K562 (cell line): ENCODE data around the gene CPSF7. TPM values are rescaled to one million over a fixed set of nuclear protein-coding genes. Genes with fewer than 3 reads are reported as not detected.

ENCODE experiments used
- ATAC-seq: fragments of 200-7000 bp; cut with Tn5 transposase; 3 replicates; pipeline ENCODE4 v1.9.1; 2020; ENCODE audit warnings: moderate library complexity
- BruUV-seq: library from RNA; stranded (reverse); fragments of 400-500 nt; replicated peaks from 2 replicates; lab custom pipeline; 2021; lab: Mats Ljungman, UMichigan
- CTCF ChIA-PET: fragments of 300-600 bp; formaldehyde crosslinking; extraction: SDS; loops from one replicate; lab custom pipeline; 2021; ENCODE audit warnings: low intra/inter-chr PET ratio; lab: Yijun Ruan, JAX
- POLR2A ChIA-PET: fragments of 300-600, 350-650 bp; sonication (Branson Sonifier 250); formaldehyde crosslinking; extraction: SDS; loops from one replicate; lab custom pipeline; 2021; ENCODE audit warnings: antibody characterized with exemption, inconsistent platforms; lab: Yijun Ruan, JAX
- DNase-seq, 4 experiments: peaks; one replicate each; pipeline versions ENCODE4 v3.0.0 to v3.0.0-alpha.2; 2011 to 2018; ENCODE audit warnings: low spot score in 3 of 4, mixed read lengths in 3 of 4; ENCODE audit errors: extremely low read depth in 1 of 4
- FAIRE-seq: peaks from 2 replicates; lab custom pipeline; 2011; peaks lifted over from hg19 to GRCh38; lab: Jason Lieb, UNC
- H2AFZ ChIP-seq: 2 replicates; pipeline ENCODE4 v1.6.0; 2011; ENCODE audit warnings: low read depth, low read length, control low read depth, inconsistent platforms
- H3K27ac ChIP-seq: fragments of 200-600 bp; 3 replicates; pipeline ENCODE4 v1.8.0; 2011; ENCODE audit warnings: low read depth, mild to moderate bottlenecking, control low read depth, inconsistent platforms, low read length, moderate library complexity, mixed read lengths; ENCODE audit errors: extremely low read depth
- H3K27me3 ChIP-seq, 2 experiments: fragments of 300-600 bp in 1 of 2; 2 replicates in 1 of 2; 3 replicates in 1 of 2; pipeline versions ENCODE4 v1.6.0 to v1.8.0; 2011; ENCODE audit warnings: inconsistent platforms in 2 of 2, low read length in 2 of 2, mild to moderate bottlenecking in 1 of 2, mixed read lengths in 1 of 2, moderate library complexity in 1 of 2; ENCODE audit not compliant: control insufficient read depth in 2 of 2, insufficient read depth in 2 of 2
- H3K36me3 ChIP-seq: fragments of 300-600 bp; 3 replicates; pipeline ENCODE4 v1.8.0; 2011; ENCODE audit warnings: mild to moderate bottlenecking, low read length, inconsistent platforms; ENCODE audit not compliant: control insufficient read depth, insufficient read depth
- H3K4me1 ChIP-seq, 2 experiments: fragments of 200-600 bp in 1 of 2; replicated peaks in 1 of 2; 2 replicates in 1 of 2; 3 replicates in 1 of 2; pipeline versions ENCODE4 v1.5.1 to v1.8.0; 2011; ENCODE audit warnings: inconsistent platforms in 2 of 2, low read length in 2 of 2, mild to moderate bottlenecking in 1 of 2, mixed read lengths in 1 of 2, moderate library complexity in 1 of 2; ENCODE audit not compliant: control insufficient read depth in 2 of 2, insufficient read depth in 2 of 2
- H3K4me2 ChIP-seq: 2 replicates; pipeline ENCODE4 v1.6.1; 2011; ENCODE audit warnings: low read length, control low read depth, inconsistent platforms, mixed read lengths; ENCODE audit not compliant: insufficient read depth
- H3K4me3 ChIP-seq: fragments of 200-600 bp; sonication (generic), shearing (Covaris generic); 2 replicates; pipeline ENCODE4 v1.5.1; 2016; ENCODE audit warnings: control low read depth, inconsistent platforms
- H3K79me2 ChIP-seq: fragments of 200-600 bp; 3 replicates; pipeline ENCODE4 v1.8.0; 2011; ENCODE audit warnings: low read length, inconsistent platforms; ENCODE audit not compliant: control insufficient read depth, insufficient read depth
- H3K9ac ChIP-seq, 2 experiments: 2 replicates each; pipeline versions ENCODE4 v1.6.0 to v1.6.1; 2011; ENCODE audit warnings: low read depth in 2 of 2, low read length in 2 of 2, control low read depth in 1 of 2, inconsistent platforms in 1 of 2, mild to moderate bottlenecking in 1 of 2, mixed read lengths in 1 of 2; ENCODE audit not compliant: insufficient read depth in 1 of 2
- H3K9me1 ChIP-seq: one replicate; pipeline ENCODE4 v1.6.0; 2011; ENCODE audit warnings: inconsistent platforms, mild to moderate bottlenecking, low read length, moderate library complexity; ENCODE audit not compliant: control insufficient read depth, insufficient read depth
- H3K9me3 ChIP-seq: replicated peaks from 2 replicates; pipeline ENCODE4 v1.5.1; 2011; ENCODE audit warnings: low read depth, low read length, inconsistent platforms; ENCODE audit not compliant: control insufficient read depth, insufficient read depth
- H4K20me1 ChIP-seq: replicated peaks from 2 replicates; pipeline ENCODE4 v1.6.1; 2011; ENCODE audit warnings: low read length, inconsistent platforms, mixed read lengths; ENCODE audit not compliant: control insufficient read depth, insufficient read depth
- ARNT ChIP-seq, 2 experiments: fragments of 450-650 bp; IDR thresholded peaks; 2 replicates each; pipeline ENCODE4 v1.6.1; 2016; ENCODE audit warnings: mild to moderate bottlenecking in 1 of 2
- FOXA1 ChIP-seq: fragments of 450-650 bp; IDR thresholded peaks from 2 replicates; pipeline ENCODE4 v1.6.1; 2016; ENCODE audit warnings: mild to moderate bottlenecking, borderline replicate concordance
- HDAC1 ChIP-seq, 2 experiments: fragments of 450-650 bp; IDR thresholded peaks; 2 replicates each; pipeline ENCODE4 v1.6.1; 2016 to 2017; ENCODE audit warnings: inconsistent platforms in 1 of 2, mild to moderate bottlenecking in 1 of 2, moderate library complexity in 1 of 2
- NCOR1 ChIP-seq: fragments of 450-650 bp; IDR thresholded peaks from 2 replicates; pipeline ENCODE4 v1.6.1; 2016; ENCODE audit warnings: mild to moderate bottlenecking, moderate library complexity
- NFE2 ChIP-seq: IDR thresholded peaks from 2 replicates; pipeline ENCODE4 v1.6.1; 2014; ENCODE audit warnings: antibody characterized with exemption, low read depth
- NR2F6 ChIP-seq: fragments of 450-650 bp; formaldehyde crosslinking; IDR thresholded peaks from 2 replicates; pipeline ENCODE4 v1.4.0; 2020; ENCODE audit warnings: mild to moderate bottlenecking
- RAD51 ChIP-seq: fragments of 450-650 bp; IDR thresholded peaks from 2 replicates; pipeline ENCODE4 v1.7.1; 2016; ENCODE audit warnings: low read depth, mild to moderate bottlenecking, borderline replicate concordance
- XRCC4 ChIP-seq: IDR thresholded peaks from one replicate; pipeline ENCODE4 v1.6.1; 2011; ENCODE audit not compliant: insufficient read depth, insufficient read length; ENCODE audit errors: extremely low read depth
- ZNF77 ChIP-seq: fragments of 250-450 bp; sonication (Bioruptor Pico); IDR thresholded peaks from 2 replicates; pipeline ENCODE4 v1.5.0; 2020
- WGBS: fragments of 100-300 bp; shearing (Covaris generic); methylation state at CpG from one replicate; pipeline ENCODE4 v1.1.6; 2016; ENCODE audit warnings: low coverage, mixed read lengths; ENCODE audit not compliant: insufficient coverage; ENCODE audit errors: missing lambda C conversion rate; 5-methylcytosine and 5-hydroxymethylcytosine counted together
- in situ Hi-C: fragments of 300-500 bp; cut with MboI; formaldehyde crosslinking; loops from 4 replicates; pipeline ENCODE4 v1.15.0; 2018; ENCODE audit warnings: inconsistent platforms, mixed read lengths
- intact Hi-C: fragments of 100-400 bp; cut with micrococcal nuclease; formaldehyde crosslinking; loops from 2 replicates; pipeline ENCODE4 v1.14.2; 2022
- polyA plus RNA-seq, 8 experiments: library from polyadenylated mRNA; depleted of rRNA in 4 of 8; stranded (reverse) in 5 of 8; unstranded in 3 of 8; fragments of >200 nt; fragmentation: Nextera tagmentation in 2 of 8; fragmentation: Illumina TruSeq in 1 of 8; extraction: Ambion mirVana in 2 of 8; extraction: Trizol in 1 of 8; gene quantifications; 2 replicates each; pipeline versions ENCODE4 v1.2.1 to v1.2.3, GENCODE V29; 2011 to 2014; ENCODE audit warnings: inconsistent platforms in 1 of 8, missing spikeins in 1 of 8
- total RNA-seq, 7 experiments: library from RNA; depleted of rRNA in 6 of 7; stranded (reverse); fragments of >200 nt in 6 of 7; fragmentation: Illumina TruSeq in 2 of 7; extraction: Trizol in 2 of 7; gene quantifications; 2 replicates each; pipeline versions ENCODE4 v1.2.1 to v1.2.3, GENCODE V29; 2011 to 2021; ENCODE audit warnings: low replicate concordance in 1 of 7
- TF ChIP-seq, protein P1 (sequence below): fragments of 450-650 bp; IDR thresholded peaks from 2 replicates; pipeline ENCODE4 v1.6.1; 2014; ENCODE audit warnings: low read depth, mild to moderate bottlenecking, moderate library complexity, borderline replicate concordance
- TF ChIP-seq, protein P2 (sequence below): fragments of 150-350 bp; conservative IDR thresholded peaks from 2 replicates; pipeline ENCODE4 v1.6.1; 2014; ENCODE audit warnings: low read length
- TF ChIP-seq, protein P3 (sequence below): IDR thresholded peaks from 2 replicates; pipeline ENCODE4 v1.6.1; 2012; ENCODE audit warnings: low read depth, low read length, improper control_type of control experiment, borderline replicate concordance
- TF ChIP-seq, protein P4 (sequence below): fragments of 450-650 bp; IDR thresholded peaks from one replicate; pipeline ENCODE4 v1.6.1; 2018; ENCODE audit warnings: mild to moderate bottlenecking, moderate library complexity; ENCODE audit not compliant: partially characterized antibody
- TF ChIP-seq, protein P5 (sequence below): sonication (generic); formaldehyde crosslinking; IDR thresholded peaks from 2 replicates; pipeline ENCODE4 v1.8.0; 2022; ENCODE audit warnings: mild to moderate bottlenecking, missing genetic modification reagents

The CPSF7 gene
- total and polyA plus RNA-seq, 9 of the 15 experiments (the other 6 are each of a cell fraction or from before 2014, with no cell fraction given): 14.8 to 104 (median 44.1) TPM

DNA sequence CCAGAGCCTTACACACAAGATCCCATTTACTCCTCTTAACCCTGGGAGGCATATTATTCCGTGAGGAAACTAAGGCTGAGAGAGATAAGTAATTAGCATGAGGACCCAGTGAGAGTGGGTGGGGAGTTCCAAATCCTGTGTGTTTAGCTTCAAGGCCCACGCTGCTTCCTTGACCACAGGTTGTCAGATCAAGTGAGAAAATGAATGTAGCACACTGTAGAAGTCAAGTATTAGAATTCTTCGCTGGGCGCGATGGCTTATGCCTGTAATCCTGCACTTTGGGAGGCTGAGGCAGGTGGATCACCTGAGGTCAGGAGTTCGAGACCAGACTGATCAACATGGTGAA is 71.9 kb downstream of the CPSF7 start:
- intact Hi-C loops (no loop called here), in situ Hi-C loops (no loop called here)
- WGBS: 90% methylated on average over 6 of the region's 6 CpGs
- H4K20me1 ChIP-seq: no peaks in the 10 kb centered on the region
- POLR2A ChIA-PET: interaction anchor here (0.8 to 1.8 kb wide), 5 partner anchors 9 to 444 kb away, joined by 3 to 6 read pairs (median 4); partner anchors contain the start of gene TMEM109
- no peak overlapping the region for H3K4me2 ChIP-seq
- no TSS peak for BruUV-seq
- peaks cover 37 to 39% of the 10 kb centered on the region in 2 experiments for H3K4me1 ChIP-seq
- H3K9me3 ChIP-seq: no peaks in the 10 kb centered on the region
- peaks cover 36% of the 10 kb centered on the region for H3K79me2 ChIP-seq
- peaks cover 24% of the 10 kb centered on the region; the same call in 2 of the 3 replicates for H3K36me3 ChIP-seq
- H2AFZ ChIP-seq: no peak overlapping the region
- FAIRE-seq (no peak), DNase-seq (no peak), ATAC-seq (no peak)
- CTCF ChIA-PET: interaction anchor here (1.2 kb wide), 1 partner anchor 27 kb away, joined by 6 read pairs; no protein-coding TSS in a partner anchor
- H3K27ac ChIP-seq: no peak overlapping the region
- no peak overlapping the region for H3K9ac ChIP-seq
- H3K4me3 ChIP-seq: no peak overlapping the region
- H3K9me1 ChIP-seq: peaks cover 3% of the 10 kb centered on the region
- no peaks in the 10 kb centered on the region for H3K27me3 ChIP-seq
- TF ChIP-seq, protein P1, sequence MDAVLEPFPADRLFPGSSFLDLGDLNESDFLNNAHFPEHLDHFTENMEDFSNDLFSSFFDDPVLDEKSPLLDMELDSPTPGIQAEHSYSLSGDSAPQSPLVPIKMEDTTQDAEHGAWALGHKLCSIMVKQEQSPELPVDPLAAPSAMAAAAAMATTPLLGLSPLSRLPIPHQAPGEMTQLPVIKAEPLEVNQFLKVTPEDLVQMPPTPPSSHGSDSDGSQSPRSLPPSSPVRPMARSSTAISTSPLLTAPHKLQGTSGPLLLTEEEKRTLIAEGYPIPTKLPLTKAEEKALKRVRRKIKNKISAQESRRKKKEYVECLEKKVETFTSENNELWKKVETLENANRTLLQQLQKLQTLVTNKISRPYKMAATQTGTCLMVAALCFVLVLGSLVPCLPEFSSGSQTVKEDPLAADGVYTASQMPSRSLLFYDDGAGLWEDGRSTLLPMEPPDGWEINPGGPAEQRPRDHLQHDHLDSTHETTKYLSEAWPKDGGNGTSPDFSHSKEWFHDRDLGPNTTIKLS: no peak
- no peak for TF ChIP-seq HDAC1 (IDR thresholded peaks at IDR 0.05)
- TF ChIP-seq, protein P2, sequence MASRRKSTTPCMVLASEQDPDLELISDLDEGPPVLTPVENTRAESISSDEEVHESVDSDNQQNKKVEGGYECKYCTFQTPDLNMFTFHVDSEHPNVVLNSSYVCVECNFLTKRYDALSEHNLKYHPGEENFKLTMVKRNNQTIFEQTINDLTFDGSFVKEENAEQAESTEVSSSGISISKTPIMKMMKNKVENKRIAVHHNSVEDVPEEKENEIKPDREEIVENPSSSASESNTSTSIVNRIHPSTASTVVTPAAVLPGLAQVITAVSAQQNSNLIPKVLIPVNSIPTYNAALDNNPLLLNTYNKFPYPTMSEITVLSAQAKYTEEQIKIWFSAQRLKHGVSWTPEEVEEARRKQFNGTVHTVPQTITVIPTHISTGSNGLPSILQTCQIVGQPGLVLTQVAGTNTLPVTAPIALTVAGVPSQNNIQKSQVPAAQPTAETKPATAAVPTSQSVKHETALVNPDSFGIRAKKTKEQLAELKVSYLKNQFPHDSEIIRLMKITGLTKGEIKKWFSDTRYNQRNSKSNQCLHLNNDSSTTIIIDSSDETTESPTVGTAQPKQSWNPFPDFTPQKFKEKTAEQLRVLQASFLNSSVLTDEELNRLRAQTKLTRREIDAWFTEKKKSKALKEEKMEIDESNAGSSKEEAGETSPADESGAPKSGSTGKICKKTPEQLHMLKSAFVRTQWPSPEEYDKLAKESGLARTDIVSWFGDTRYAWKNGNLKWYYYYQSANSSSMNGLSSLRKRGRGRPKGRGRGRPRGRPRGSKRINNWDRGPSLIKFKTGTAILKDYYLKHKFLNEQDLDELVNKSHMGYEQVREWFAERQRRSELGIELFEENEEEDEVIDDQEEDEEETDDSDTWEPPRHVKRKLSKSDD: no peak
- TF ChIP-seq ZNF77 (CRISPR knock-in tag): no peak
- TF ChIP-seq NCOR1: no peak
- TF ChIP-seq ARNT (IDR thresholded peaks at IDR 0.05): no peak
- TF ChIP-seq, protein P3, sequence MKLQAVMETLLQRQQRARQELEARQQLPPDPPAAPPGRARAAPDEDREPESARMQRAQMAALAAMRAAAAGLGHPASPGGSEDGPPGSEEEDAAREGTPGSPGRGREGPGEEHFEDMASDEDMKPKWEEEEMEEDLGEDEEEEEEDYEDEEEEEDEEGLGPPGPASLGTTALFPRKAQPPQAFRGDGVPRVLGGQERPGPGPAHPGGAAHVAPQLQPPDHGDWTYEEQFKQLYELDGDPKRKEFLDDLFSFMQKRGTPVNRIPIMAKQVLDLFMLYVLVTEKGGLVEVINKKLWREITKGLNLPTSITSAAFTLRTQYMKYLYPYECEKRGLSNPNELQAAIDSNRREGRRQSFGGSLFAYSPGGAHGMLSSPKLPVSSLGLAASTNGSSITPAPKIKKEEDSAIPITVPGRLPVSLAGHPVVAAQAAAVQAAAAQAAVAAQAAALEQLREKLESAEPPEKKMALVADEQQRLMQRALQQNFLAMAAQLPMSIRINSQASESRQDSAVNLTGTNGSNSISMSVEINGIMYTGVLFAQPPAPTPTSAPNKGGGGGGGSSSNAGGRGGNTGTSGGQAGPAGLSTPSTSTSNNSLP: no peak
- no peak for TF ChIP-seq NR2F6
- TF ChIP-seq NFE2: no peak
- TF ChIP-seq FOXA1: no peak
- TF ChIP-seq, protein P4, sequence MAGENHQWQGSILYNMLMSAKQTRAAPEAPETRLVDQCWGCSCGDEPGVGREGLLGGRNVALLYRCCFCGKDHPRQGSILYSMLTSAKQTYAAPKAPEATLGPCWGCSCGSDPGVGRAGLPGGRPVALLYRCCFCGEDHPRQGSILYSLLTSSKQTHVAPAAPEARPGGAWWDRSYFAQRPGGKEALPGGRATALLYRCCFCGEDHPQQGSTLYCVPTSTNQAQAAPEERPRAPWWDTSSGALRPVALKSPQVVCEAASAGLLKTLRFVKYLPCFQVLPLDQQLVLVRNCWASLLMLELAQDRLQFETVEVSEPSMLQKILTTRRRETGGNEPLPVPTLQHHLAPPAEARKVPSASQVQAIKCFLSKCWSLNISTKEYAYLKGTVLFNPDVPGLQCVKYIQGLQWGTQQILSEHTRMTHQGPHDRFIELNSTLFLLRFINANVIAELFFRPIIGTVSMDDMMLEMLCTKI: no peak
- TF ChIP-seq XRCC4: no peak
- no peak for TF ChIP-seq RAD51
- TF ChIP-seq, protein P5, sequence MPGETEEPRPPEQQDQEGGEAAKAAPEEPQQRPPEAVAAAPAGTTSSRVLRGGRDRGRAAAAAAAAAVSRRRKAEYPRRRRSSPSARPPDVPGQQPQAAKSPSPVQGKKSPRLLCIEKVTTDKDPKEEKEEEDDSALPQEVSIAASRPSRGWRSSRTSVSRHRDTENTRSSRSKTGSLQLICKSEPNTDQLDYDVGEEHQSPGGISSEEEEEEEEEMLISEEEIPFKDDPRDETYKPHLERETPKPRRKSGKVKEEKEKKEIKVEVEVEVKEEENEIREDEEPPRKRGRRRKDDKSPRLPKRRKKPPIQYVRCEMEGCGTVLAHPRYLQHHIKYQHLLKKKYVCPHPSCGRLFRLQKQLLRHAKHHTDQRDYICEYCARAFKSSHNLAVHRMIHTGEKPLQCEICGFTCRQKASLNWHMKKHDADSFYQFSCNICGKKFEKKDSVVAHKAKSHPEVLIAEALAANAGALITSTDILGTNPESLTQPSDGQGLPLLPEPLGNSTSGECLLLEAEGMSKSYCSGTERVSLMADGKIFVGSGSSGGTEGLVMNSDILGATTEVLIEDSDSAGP (CRISPR knock-in tag): no peak
